HTERT RPE-1 (cell line): ENCODE measurements around the gene CRAMP1.
"Not testable (repeated sequence)": the region's sequence is repeated elsewhere in the genome, so short reads cannot be mapped to it uniquely, and the experiment has no call there.

Experiments used
- in situ Hi-C: fragments of 300-500 bp; cut with MboI; formaldehyde crosslinking; loops from 4 replicates; pipeline ENCODE4 v1.14.3; 2020; ENCODE audit warnings: low sequenced_read_pairs

Gene CRAMP1

DNA sequence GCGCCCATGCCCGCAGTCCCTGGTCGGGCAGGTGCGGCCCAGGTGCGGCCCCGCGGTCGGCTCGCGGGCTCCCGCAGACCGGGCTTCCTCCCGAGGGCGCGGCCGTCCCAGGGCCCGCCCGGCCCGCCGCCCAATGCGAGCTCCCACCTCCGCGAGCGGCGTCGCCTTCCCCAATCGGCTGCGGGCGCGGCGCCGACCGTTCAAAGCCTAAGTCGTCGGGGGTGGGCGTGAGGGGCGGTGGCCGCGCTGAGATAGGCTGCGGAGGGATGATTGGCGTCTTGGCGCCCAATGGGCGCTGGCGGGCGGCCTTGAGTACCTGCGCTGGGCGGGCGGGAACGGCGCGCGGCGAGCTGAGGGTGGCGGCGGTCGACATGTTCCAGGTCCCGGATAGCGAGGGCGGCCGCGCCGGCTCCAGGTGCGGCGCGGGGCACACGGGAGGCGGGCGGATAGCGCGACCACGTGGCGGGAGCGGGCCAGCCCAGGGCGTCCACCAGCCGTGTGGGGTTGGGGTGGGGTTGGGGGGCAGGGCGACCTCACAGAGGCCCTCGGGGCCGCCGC is 65.9 kb downstream of the CRAMP1 start, which contains the start of gene JPT2:
Gene JPT2, plus strand, starts transcription at position 338 of the 558 bp plus-strand sequence. Its CDS starts 34 bp downstream, at position 372.
- in situ Hi-C loops = no loop called here

DNA sequence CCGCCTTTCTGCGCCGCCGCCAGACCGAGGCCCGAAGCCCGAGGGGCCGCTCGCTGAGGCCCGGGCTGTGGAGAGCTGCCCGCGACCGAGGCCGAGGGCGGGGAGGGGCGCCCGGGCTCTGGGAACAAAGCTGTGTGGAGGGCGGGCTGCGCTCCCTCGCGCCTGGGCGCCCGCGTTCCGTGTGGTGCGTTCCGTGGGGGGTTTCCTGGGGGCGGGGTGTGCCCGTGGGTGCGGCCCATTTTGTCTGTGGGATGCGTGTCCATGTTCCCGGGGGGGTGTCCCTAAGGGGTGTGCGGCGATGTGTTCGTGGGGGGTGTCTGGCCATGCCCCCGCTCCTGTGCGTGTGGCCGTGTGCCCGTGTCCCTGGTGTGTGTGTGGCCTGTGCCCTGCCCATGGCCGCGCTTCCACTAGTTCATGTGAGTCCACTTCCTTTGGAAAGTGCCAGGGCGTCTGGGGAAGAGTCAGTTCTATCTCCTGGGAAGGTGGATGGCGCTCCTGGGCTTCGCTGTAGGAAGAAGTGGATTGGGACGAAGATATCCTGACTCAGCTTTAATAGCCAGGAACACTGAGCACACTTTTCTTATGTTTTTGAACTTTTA is 66.4 kb downstream of the CRAMP1 start:
- in situ Hi-C loops = no loop called here

DNA sequence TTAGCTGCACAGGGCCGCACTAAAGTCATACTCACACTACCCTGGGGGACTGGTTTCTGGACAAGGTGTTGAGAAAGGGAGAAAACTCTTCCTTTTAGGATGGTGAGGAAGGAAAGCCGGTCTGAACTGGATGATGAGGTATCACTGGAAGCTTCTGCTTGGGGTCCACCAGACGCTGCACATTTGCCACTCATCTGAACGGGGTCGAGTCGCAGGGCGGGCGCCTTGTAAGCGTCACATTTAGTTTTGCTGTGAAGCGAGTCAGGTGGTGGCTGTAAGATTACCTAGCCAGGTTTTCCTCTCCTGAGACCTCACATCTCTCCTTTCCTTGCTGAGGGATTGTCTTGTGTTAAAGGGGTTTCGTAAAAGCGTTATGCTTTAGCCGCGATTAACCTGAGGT is 68.2 kb downstream of the CRAMP1 start:
- in situ Hi-C loops = no loop called here

DNA sequence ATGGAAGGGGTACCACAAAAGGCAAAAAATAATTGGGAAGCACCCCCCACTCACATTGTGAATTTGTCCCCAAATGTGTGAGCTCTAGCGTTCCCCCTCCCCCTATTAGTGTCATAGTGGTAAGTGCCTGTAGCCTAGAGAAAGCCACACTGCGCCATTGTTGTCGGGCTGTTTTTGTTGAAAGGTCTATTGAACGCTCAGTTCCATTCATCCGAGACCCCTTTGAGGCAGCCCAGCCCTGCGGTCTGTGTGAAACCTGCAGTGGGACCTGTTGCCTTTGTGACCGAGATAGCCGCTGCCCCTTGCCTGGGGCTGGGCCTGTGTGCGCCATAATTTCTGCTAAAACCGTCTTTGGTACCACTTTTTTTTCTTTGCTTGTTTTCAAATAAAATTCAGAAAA is 68.9 kb downstream of the CRAMP1 start:
- in situ Hi-C loops = no loop called here

DNA sequence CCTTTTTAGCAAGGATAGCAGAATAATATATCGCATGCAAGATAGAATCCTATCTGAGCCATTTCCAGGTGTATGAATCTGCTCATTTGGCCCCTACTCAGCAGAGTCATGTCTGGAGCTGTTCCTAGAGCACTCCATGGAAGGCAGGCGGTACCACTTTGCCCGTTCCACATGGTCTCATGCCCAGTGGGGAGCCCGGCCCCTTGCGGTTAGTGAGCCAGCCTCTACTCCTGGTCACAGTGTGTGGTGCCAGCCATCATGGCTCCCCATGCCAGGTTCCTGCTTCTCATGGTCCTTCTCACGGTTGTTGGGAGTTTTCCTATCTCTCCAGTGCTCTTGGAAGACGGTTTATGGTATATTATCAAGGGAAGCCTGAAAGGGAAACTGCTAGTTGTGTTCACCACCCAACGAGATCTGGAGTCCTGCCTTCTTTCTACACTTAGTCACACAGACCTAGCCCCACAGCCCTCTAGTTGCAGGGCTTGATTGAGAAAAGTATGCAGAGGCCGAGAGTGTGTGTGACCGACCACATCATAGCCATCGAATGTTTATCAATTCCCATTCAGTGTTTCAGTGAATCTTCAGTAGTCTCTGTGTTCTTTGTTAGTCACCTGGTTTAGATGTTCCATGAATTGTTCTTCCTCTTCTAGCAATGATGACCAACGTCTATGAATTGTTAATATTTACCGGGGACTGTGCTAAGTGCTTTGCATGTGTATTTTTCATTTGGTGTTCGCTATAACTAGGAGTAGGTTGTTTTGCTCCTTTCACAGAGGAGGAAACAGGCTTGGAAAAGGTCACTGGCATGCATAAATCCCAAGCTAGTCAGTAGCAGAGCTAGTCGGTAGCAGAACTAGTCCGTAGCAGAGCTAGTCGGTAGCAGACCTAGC is 75.5 kb downstream of the CRAMP1 start:
- in situ Hi-C loops = no loop called here

DNA sequence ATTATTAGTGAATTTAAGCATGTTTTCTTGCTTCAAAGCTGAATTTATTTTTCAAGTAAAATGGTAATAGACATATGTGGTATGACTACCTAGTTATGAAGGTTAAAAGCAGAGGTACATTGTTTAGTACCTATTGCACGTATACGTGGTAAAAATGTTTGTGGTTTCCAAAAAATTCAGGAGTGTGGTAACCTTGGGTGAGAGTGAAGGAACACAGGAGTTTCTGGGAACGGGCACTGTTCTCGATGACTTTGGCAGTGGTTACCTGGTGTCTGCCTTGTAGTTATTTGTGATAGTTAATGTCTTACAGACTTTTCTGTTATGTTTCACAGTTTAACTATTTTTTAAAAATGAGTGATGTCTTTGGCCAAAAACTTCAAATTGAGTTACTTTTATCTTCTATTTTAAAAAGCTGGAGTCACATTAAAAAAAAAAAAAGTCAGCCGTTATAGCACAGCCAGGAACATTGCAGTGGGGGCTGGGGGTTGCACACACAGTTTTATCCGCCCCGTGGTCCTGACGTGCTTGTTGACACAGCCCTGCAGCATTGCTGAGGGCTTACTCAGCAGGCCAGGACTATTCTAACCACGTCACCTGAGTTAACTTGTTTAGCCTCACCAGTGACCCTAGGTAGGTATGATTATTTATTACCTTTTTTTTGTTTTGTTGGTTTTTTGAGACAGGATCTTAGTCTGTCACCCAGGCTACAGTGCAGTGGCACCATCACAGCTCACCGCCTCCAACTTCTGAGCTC is 76.8 kb downstream of the CRAMP1 start:
- in situ Hi-C loops = no loop called here

DNA sequence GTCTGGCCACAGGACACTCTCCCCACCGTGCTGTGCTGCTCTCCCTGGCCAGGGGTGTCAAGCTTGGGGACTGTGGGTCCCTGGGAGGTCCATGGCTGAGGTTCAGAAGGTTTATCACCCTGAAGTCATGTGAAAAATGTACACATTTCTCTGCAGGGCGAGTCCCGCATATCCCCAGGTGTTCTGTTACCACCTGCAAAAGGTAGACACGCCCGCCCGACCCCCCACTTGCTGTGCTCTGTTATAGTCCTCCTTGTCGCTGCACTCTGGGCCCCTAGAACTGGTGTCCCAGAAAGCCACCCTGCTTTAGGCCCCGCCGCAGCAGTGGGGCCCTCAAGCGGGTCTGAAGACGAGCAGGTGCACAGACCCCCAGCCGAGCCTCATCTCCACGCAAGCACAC is 77.7 kb downstream of the CRAMP1 start:
- in situ Hi-C loops = no loop called here

DNA sequence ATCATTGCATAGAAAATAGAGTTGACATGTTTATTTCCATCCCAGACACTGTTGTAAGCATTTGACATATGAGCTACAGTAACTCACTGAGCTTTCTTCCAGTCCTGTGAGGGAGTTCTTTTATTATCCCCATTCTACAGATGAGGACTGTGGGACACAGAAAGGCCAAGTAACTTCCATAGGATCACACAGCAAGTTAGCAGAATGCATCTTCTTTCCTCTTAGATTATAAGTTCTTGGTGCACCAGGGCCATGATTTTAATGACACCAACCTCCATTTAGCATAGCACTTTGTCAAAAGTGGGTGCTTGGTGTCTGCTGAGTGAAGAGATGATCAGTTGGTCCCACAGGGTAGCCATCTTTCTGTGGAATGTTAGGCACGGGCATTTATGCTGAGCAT is 78.7 kb downstream of the CRAMP1 start:
- in situ Hi-C loops = no loop called here

DNA sequence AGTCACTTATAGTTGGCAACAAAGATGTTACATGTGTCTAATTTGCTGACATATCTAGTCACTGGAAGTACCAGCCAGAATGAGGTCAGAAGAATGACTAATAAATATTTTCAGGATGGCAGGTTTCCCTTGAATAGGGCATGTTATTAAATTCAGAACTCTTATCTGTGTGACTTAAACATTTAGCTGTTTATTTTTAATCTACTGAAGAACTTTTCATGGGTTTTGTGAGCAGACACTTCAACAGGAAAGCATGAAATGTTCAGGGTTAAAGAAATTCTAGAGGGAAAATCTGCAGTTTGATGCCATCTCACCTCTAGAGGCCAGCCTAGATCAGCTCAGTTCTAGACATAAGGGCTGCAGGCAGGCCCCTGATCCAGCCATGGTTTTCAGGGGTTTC is 79.1 kb downstream of the CRAMP1 start:
- in situ Hi-C loops = no loop called here

DNA sequence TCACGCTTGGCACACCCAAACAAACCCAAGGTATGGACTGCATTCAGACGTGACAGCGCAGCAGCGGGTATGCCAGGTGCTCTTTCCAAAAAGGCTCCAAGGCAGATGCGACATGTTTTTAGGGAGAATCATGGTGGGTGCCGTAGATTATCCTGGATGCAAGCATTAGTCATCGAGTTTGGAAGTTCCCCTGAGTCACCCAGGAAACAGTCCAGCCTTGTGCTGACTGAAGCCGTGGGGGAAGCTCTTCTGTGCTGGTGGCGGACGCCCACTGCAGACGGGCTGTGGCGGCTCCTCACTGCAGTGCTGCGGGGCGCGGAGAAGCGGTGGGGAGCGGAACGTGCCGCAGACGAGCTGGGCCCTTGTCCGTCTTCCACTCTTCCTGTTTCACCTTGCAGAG is 79.8 kb downstream of the CRAMP1 start:
- in situ Hi-C loops = no loop called here

DNA sequence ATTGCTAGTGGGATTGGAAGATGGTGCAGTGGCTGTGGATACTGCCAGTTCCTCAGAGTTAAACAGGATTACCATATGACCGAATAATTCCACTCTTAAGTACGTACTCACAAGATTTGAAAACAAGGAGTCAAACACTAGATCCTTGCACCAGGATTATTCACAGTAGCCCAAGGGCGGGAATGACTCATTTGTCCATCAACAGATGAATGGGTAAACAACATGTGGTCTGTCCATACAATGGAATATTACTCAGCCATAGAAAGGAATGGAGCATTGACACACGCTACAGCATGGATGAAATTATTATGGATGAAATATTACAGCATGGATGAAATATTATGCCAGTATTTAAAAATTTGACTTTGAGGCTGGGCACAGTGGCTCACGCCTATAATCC is 84.7 kb downstream of the CRAMP1 start:
- in situ Hi-C loops = no loop called here

DNA sequence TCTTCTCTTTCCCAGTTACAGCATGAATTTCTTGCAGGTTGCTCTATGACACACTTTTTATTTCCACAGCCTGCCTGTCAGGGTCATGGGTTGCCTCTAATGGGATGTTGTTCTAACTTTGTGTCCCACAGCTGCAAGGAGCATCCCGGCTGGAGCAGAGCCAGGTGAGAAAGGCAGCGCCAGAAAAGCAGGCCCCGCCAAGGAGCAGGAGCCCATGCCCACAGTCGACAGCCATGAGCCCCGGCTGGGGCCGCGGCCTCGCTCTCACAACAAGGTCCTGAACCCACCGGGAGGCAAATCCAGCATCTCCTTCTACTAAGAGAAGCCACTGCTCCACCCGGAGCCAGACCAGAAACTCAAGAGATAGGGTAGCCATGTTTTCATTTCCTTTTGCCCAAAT is 86.5 kb downstream of the CRAMP1 start:
- in situ Hi-C loops = no loop called here

DNA sequence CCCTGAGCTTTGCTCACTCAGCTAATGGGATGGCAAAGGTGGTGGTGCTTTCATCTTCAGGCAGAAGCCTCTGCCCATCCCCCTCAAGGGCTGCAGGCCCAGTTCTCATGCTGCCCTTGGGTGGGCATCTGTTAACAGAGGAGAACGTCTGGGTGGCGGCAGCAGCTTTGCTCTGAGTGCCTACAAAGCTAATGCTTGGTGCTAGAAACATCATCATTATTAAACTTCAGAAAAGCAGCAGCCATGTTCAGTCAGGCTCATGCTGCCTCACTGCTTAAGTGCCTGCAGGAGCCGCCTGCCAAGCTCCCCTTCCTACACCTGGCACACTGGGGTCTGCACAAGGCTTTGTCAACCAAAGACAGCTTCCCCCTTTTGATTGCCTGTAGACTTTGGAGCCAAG is 88.1 kb downstream of the CRAMP1 start:
- in situ Hi-C loops = no loop called here

DNA sequence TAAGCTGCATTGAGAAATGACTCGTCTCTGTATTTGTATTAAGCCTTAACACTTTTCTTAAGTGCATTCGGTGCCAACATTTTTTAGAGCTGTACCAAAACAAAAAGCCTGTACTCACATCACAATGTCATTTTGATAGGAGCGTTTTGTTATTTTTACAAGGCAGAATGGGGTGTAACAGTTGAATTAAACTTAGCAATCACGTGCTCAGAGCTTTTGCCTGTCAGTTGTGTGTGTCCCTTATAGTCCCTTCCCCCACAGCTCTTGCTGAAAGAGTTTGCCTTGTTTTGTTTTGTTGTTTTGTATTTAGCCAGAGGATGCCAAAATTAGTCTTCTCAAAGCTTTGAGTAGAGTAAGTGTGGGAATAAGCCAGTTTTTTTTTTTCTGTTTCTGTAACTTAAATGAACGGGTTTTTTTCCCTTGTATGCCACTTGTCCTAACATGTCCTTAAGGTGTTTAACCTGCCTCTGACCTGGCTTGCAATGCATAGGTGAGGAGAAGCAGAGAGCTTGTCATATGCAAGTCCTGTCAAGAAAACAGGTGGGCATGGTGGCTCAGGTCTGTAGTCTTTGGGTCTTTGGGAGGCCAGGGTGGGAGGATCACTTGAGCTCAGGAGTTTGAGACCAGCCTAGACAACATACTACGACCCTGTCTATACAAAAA is 89.2 kb downstream of the CRAMP1 start:
- in situ Hi-C loops = no loop called here

DNA sequence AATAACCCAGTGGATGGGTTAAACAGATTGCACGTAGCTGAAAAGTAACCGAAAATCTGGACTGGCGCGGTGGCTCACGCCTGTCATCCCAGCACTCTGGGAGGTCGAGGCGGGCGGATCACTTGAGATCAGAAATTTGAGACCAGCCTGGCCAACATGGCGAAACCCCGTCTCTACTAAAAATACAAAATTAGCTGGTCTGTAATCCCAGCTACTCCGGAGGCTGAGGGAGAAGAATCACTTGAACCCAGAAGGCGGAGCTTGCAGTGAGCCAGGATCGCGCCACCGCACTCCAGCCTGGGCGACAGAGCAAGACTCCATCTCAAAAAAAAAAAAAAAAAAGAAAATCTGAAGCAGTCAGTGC is 93.1 kb downstream of the CRAMP1 start:
- in situ Hi-C loops = not testable (repeated sequence)

DNA sequence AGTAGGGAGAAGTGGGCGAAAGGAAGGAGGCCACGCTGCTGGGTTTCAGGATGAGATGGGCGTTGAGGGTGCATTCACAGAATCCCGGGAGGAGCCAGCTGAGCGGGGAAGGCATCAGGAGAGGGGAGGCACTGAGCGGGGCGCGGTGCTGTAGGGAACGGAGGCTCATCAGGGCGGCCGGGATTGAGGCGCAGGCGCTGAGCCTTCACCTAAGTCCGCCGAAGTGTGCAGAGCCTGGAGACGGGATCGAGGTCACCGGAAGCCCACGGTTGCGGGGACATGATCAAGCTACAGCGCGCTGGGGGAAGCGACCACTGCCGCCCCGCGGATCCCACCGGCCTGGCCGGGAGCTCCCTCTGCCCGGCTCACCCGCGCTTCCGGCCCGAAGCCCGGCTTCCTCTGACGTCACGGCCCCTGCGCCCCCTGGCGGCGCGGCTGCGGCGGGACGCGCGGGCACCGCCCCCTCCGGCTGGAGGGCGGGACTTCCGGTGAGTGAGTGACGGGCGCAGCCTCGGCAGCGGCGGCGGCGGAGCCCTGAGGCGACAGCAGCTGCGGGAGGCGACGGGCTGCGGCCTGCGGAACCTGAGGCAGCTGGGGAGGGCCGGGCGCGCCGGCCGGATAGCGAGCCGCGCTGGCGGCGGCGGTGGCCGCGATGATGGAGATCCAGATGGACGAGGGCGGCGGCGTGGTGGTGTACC is 93.7 kb downstream of the CRAMP1 start, which contains the start of gene MAPK8IP3:
Gene MAPK8IP3, plus strand, starts transcription at position 508 of the 698 bp plus-strand sequence. Its CDS starts 145 bp downstream, at position 653.
- in situ Hi-C loops = no loop called here

DNA sequence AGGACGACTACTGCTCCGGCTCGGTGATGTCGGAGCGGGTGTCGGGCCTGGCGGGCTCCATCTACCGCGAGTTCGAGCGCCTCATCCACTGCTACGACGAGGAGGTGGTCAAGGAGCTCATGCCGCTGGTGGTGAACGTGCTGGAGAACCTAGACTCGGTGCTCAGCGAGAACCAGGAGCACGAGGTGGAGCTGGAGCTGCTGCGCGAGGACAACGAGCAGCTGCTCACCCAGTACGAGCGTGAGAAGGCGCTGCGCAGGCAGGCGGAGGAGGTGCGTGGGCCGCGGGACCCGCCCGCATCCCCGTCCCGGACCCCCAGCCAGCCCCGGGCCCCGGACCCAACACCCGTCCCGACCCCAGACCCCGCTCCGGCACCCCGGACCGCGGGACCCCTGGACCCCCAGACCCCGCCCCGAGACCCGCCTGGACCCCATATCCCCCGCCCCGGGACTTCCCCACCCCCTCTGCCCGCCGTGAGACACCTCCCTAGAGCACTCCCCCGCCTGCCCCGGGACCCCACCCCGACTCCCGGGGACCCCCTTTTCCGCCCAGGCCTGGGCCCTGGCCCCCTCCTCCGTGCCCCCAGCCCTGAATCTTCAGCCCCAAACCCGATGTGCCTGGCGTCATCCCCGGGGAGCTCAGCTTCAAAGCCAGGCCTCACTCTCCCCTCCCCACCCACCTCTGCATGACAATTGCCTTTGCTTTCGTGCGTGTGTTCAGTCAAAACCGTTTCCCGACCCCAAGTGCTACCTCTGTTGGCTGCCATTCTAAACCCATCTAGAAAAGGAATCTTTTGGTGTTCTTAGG is 94.4 kb downstream of the CRAMP1 start:
- in situ Hi-C loops = no loop called here

DNA sequence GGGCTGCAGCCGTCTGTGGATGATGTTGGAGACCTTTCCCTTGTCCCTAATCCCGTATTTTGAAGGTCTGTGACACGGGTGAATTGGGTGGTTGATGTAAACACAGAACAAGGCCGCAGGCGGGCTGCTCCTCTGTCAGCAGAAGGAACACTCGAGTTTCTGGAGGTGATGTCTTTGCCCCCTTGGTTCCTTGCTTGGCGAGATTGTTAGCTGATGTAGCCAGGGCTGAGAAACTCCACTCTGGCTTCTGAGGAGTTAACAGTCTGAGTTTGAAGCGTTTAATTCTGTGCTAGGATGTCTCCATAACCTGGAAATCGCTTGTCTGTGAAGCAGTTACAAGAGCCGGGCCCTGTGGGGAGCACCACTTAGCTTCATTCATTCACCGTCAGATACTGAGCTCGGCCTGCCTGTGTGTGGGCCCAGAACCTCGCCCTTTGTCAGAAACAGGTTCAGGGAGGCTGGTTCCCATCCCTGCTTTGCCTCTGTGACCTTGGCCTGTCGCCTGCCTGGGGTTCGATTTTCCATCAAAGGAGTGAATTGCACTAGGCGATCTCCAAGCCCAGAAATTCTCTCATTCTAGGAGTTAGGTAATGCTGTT is 95.1 kb downstream of the CRAMP1 start:
- in situ Hi-C loops = no loop called here
